ENCODE results near the gene AMPD3. TPM values are rescaled to one million over a fixed set of nuclear protein-coding genes. Genes with fewer than 3 reads are reported as not detected.

The AMPD3 gene
- polyA plus RNA-seq, 1 donor (not counting 4 experiments of a cell fraction or from before 2014, with no cell fraction given), result 11.1 TPM

DNA sequence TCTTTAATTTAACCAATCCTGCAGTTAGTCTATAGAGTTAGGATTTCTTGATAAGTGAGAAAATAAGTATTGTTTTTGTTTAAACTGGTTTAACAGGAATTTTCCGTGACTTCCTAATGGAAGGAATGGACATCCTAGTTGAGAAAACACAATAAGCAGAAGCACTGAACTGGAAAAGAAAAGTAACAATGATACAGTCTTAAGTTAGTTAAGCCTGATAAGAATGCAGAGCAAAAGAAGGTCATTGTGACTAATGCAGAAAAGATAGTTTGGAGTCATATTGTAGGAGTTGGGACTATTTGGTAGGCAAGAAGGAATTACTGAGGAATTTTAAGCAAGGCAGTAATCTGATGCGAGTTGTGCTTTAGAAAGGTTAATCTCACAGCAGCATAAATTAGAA is 74.2 kb downstream of the AMPD3 start:
- H3K9me3 ChIP-seq (ENCODE audit: control insufficient read depth, low read depth, low read length), result no peaks in the 10 kb centered on the region
- DNase-seq (ENCODE audit: low read depth, low spot score) (no peak), FAIRE-seq (no peak)
- no peak overlapping the region for H3K27ac ChIP-seq (ENCODE audit: control insufficient read depth, insufficient read depth, low read length)
- no peak overlapping the region for H2AFZ ChIP-seq (ENCODE audit: control insufficient read depth, low read length)
- no peak overlapping the region for H3K4me3 ChIP-seq (ENCODE audit: control insufficient read depth in 2 of 3, extremely low read depth in 1 of 3, insufficient read depth in 2 of 3, low read depth in 1 of 3, low read length in 3 of 3)
- H3K36me3 ChIP-seq (ENCODE audit: control insufficient read depth in 2 of 2, extremely low read depth in 1 of 2, insufficient read depth in 2 of 2, low read length in 2 of 2), result peaks cover 0 to 8% of the 10 kb centered on the region in 2 experiments
- no peaks in the 10 kb centered on the region for H3K9me1 ChIP-seq (ENCODE audit: control insufficient read depth, extremely low read depth, insufficient read depth, low read length)
- no peaks in the 10 kb centered on the region for H4K20me1 ChIP-seq (ENCODE audit: control insufficient read depth, extremely low read depth, insufficient read depth, low read length)
- no peak for TF ChIP-seq EZH2 (IDR thresholded peaks at IDR 0.05; ENCODE audit: low read length)
- TF ChIP-seq, protein P1, sequence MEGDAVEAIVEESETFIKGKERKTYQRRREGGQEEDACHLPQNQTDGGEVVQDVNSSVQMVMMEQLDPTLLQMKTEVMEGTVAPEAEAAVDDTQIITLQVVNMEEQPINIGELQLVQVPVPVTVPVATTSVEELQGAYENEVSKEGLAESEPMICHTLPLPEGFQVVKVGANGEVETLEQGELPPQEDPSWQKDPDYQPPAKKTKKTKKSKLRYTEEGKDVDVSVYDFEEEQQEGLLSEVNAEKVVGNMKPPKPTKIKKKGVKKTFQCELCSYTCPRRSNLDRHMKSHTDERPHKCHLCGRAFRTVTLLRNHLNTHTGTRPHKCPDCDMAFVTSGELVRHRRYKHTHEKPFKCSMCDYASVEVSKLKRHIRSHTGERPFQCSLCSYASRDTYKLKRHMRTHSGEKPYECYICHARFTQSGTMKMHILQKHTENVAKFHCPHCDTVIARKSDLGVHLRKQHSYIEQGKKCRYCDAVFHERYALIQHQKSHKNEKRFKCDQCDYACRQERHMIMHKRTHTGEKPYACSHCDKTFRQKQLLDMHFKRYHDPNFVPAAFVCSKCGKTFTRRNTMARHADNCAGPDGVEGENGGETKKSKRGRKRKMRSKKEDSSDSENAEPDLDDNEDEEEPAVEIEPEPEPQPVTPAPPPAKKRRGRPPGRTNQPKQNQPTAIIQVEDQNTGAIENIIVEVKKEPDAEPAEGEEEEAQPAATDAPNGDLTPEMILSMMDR (optimal IDR thresholded peaks at IDR 0.05 in 1 of 3, IDR thresholded peaks at IDR 0.05 in 1 of 3, conservative IDR thresholded peaks at IDR 0.05 in 1 of 3; ENCODE audit: extremely low read depth in 1 of 3, insufficient read depth in 2 of 3, low read length in 3 of 3), result no peak
- no peak overlapping the region for H3K4me2 ChIP-seq (ENCODE audit: control insufficient read depth, extremely low read depth, insufficient read depth, low read depth, low read length)
- dilution Hi-C loops (cut with MboI; ENCODE audit: extremely low pct_ligation_motif_present, low sequenced_read_pairs), result no loop called here
- peaks cover 22% of the 10 kb centered on the region for H3K4me1 ChIP-seq (ENCODE audit: control insufficient read depth, extremely low read depth, insufficient read depth, low read length)
- H3K27me3 ChIP-seq (ENCODE audit: control insufficient read depth, extremely low read depth, insufficient read depth, low read length), result no peaks in the 10 kb centered on the region
- H3K79me2 ChIP-seq (ENCODE audit: control insufficient read depth, insufficient read depth, low read length), result no peaks in the 10 kb centered on the region
- H3K9ac ChIP-seq (ENCODE audit: control insufficient read depth, extremely low read depth, insufficient read depth, low read length), result no peak overlapping the region

DNA sequence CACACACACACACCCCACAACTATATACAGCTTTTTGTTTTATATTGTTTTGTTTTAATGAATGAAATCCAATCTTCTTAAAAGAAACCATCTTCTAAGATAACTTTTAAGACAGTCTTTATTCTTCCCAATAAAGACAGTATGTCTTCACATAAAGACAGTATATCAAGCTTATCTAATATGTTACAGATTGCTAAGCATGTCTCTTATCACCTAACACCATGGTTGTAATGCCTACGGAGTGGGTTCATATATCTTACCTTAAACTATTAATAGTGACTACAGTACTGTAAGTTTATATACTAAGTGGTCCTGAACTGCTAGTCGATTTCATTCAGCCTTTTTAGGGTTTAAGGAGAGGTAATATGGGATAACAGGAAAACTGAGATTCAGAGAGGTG is 77.5 kb downstream of the AMPD3 start:
- H3K27ac ChIP-seq (ENCODE audit: control insufficient read depth, insufficient read depth, low read length), result no peak overlapping the region
- no peak for DNase-seq (ENCODE audit: low read depth, low spot score)
- peaks cover 3% of the 10 kb centered on the region for H3K4me1 ChIP-seq (ENCODE audit: control insufficient read depth, extremely low read depth, insufficient read depth, low read length)
- no peak for FAIRE-seq
- no peaks in the 10 kb centered on the region for H3K27me3 ChIP-seq (ENCODE audit: control insufficient read depth, extremely low read depth, insufficient read depth, low read length)
- no peak overlapping the region for H3K4me3 ChIP-seq (ENCODE audit: control insufficient read depth in 2 of 3, extremely low read depth in 1 of 3, insufficient read depth in 2 of 3, low read depth in 1 of 3, low read length in 3 of 3)
- H3K9me1 ChIP-seq (ENCODE audit: control insufficient read depth, extremely low read depth, insufficient read depth, low read length), result no peaks in the 10 kb centered on the region
- peaks cover 3% of the 10 kb centered on the region for H3K79me2 ChIP-seq (ENCODE audit: control insufficient read depth, insufficient read depth, low read length)
- dilution Hi-C loops (cut with MboI; ENCODE audit: extremely low pct_ligation_motif_present, low sequenced_read_pairs), result no loop called here
- no peaks in the 10 kb centered on the region for H4K20me1 ChIP-seq (ENCODE audit: control insufficient read depth, extremely low read depth, insufficient read depth, low read length)
- no peaks in the 10 kb centered on the region for H3K9me3 ChIP-seq (ENCODE audit: control insufficient read depth, low read depth, low read length)
- H3K9ac ChIP-seq (ENCODE audit: control insufficient read depth, extremely low read depth, insufficient read depth, low read length), result no peak overlapping the region
- H2AFZ ChIP-seq (ENCODE audit: control insufficient read depth, low read length), result no peak overlapping the region
- no peak for TF ChIP-seq EZH2 (IDR thresholded peaks at IDR 0.05; ENCODE audit: low read length)
- TF ChIP-seq, protein P1 (optimal IDR thresholded peaks at IDR 0.05 in 1 of 3, IDR thresholded peaks at IDR 0.05 in 1 of 3, conservative IDR thresholded peaks at IDR 0.05 in 1 of 3; ENCODE audit: extremely low read depth in 1 of 3, insufficient read depth in 2 of 3, low read length in 3 of 3), result no peak
- peaks cover 0 to 8% of the 10 kb centered on the region in 2 experiments for H3K36me3 ChIP-seq (ENCODE audit: control insufficient read depth in 2 of 2, extremely low read depth in 1 of 2, insufficient read depth in 2 of 2, low read length in 2 of 2)
- no peak overlapping the region for H3K4me2 ChIP-seq (ENCODE audit: control insufficient read depth, extremely low read depth, insufficient read depth, low read depth, low read length)

Data from keratinocyte (primary cell).